Osteoblast (primary cell): ENCODE data around the gene AP1G2. TPM values are rescaled to one million over a fixed set of nuclear protein-coding genes. Genes with fewer than 3 reads are reported as not detected.

Source experiments
- DNase-seq: peaks from one replicate; pipeline ENCODE4 v3.0.0; 2011; ENCODE audit warnings: low spot score, mixed read lengths; ENCODE audit not compliant: insufficient read length; ENCODE audit errors: missing footprints
- H2AFZ ChIP-seq: 2 replicates; pipeline ENCODE4 v1.6.0; 2011; ENCODE audit warnings: mild to moderate bottlenecking, low read length
- H3K27ac ChIP-seq: 2 replicates; pipeline ENCODE4 v1.5.1; 2011; ENCODE audit warnings: mild to moderate bottlenecking, low read depth, low read length, moderate library complexity
- H3K27me3 ChIP-seq: 2 replicates; pipeline ENCODE4 v1.6.0; 2012; ENCODE audit warnings: mild to moderate bottlenecking, control low read depth, inconsistent platforms, low read length, moderate library complexity; ENCODE audit not compliant: insufficient read depth
- H3K36me3 ChIP-seq: 2 replicates; pipeline ENCODE4 v1.5.1; 2011; ENCODE audit warnings: mild to moderate bottlenecking, low read length, control low read depth, moderate library complexity; ENCODE audit not compliant: insufficient read depth
- H3K4me1 ChIP-seq: 2 replicates; pipeline ENCODE4 v1.5.1; 2011; ENCODE audit warnings: mild to moderate bottlenecking, low read length, control low read depth, moderate library complexity; ENCODE audit not compliant: insufficient read depth
- H3K4me2 ChIP-seq: 2 replicates; pipeline ENCODE4 v1.6.0; 2011; ENCODE audit warnings: mild to moderate bottlenecking, low read length; ENCODE audit not compliant: insufficient read depth
- H3K4me3 ChIP-seq: fragments of 200-600 bp; sonication (generic); 3 replicates; pipeline ENCODE4 v1.5.1; 2012; ENCODE audit warnings: mild to moderate bottlenecking, low read length, inconsistent platforms; ENCODE audit not compliant: insufficient read depth
- H3K79me2 ChIP-seq: 2 replicates; pipeline ENCODE4 v1.6.0; 2012; ENCODE audit warnings: mild to moderate bottlenecking, low read length, control low read depth, inconsistent platforms; ENCODE audit not compliant: insufficient read depth
- H3K9me3 ChIP-seq: 2 replicates; pipeline ENCODE4 v1.5.1; 2011; ENCODE audit warnings: low read depth, low read length, control low read depth
- H4K20me1 ChIP-seq: 2 replicates; pipeline ENCODE4 v1.6.0; 2012; ENCODE audit warnings: mild to moderate bottlenecking, low read length, control low read depth; ENCODE audit not compliant: insufficient read depth
- total RNA-seq: library from RNA; depleted of rRNA; stranded (reverse); fragments of >200 nt; gene quantifications from 2 replicates; pipeline ENCODE4 v1.2.3, GENCODE V29; 2012
- TF ChIP-seq, protein P1 (sequence below): IDR thresholded peaks from 2 replicates; pipeline ENCODE4 v1.5.1; 2011; ENCODE audit warnings: mild to moderate bottlenecking, low read depth, low read length, moderate library complexity; ENCODE audit errors: extremely low read depth

AP1G2 gene
- 7.7 and 10.9 TPM in 2 replicates for total RNA-seq

DNA sequence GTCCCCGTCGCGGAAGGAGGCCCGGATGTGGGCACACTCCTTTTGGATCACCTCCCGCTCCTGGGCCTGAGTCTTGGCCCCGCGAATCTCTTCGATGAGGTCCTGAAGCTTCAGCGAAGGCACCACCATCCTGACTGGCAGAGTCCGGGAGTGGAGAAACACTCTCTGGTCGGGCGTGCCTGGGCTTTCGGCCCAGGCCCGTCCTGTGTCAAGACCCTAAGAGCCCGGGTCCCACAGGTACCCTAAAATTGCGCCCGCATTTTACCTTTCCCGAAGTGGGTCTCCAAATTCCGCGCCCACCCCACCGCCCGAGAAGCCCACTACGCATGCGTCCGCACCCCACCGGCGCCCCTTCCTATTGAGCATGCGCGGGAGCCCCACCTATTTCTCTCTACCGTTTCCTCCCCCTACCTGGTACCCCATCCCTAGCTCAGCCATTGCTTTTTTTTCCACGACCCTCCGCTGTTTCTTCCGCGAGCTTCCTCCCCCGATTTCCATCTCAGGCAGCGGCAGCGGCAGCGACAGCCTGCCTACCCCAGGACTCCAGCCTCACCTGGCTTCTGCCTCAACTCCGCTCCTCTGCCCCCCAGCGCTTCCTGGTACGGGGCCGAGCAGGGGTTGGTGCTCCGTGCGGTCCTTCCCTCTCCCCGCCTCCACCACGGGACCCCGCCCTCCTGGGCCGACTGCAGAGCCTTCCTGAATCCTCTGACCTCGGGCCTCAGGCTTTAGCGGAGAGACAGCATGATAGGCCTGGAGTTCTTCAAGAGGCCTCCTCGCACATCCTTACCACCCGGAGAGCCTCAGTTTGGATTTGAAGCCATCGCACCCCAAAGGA lies at the start of gene AP1G2:
Gene AP1G2, minus strand, starts transcription at position 606 of the 835 bp plus-strand sequence. Its CDS starts 477 bp downstream, at position 129.
- Histone ChIP-seq H4K20me1 (peaks cover 3% of the 10 kb centered on the region), H3K27ac (no peak within 1 kb of the TSS), H3K27me3 (peaks cover 17% of the 10 kb centered on the region), H3K4me1 (peaks cover 12% of the 10 kb centered on the region), H3K79me2 (no peaks in the 10 kb centered on the region), H2AFZ (peak within 1 kb of the TSS; percentile 92), H3K36me3 (no peaks in the 10 kb centered on the region), H3K9me3 (no peaks in the 10 kb centered on the region), H3K4me2 (peak within 1 kb of the TSS; percentile 92), H3K4me3 (peak within 1 kb of the TSS; percentile 78)
- TF ChIP-seq, protein P1, sequence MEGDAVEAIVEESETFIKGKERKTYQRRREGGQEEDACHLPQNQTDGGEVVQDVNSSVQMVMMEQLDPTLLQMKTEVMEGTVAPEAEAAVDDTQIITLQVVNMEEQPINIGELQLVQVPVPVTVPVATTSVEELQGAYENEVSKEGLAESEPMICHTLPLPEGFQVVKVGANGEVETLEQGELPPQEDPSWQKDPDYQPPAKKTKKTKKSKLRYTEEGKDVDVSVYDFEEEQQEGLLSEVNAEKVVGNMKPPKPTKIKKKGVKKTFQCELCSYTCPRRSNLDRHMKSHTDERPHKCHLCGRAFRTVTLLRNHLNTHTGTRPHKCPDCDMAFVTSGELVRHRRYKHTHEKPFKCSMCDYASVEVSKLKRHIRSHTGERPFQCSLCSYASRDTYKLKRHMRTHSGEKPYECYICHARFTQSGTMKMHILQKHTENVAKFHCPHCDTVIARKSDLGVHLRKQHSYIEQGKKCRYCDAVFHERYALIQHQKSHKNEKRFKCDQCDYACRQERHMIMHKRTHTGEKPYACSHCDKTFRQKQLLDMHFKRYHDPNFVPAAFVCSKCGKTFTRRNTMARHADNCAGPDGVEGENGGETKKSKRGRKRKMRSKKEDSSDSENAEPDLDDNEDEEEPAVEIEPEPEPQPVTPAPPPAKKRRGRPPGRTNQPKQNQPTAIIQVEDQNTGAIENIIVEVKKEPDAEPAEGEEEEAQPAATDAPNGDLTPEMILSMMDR, result no peak
- peak; percentile 86 for DNase-seq

DNA sequence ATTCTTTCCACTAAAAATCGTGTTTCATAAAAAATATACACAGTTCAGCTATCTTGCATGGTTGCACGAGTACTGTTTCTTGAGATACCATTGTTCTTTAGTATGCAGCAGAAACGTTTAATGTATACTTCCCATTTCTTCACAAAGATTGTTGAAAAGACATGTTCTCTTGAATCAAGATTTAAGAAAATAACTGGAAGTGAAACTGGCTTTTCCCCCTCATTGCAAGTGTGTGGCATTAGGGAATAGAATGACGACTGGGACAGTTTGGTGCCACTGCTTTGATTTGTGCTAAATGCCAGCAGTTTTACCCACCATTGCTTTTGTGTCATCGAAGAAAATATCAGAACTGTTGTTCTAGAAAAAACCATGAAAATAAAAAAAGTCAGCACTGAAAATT lies 48.3 kb upstream of the AP1G2 start:
- DNase-seq, result no peak
- H3K27ac ChIP-seq, result no peak overlapping the region
- no peaks in the 10 kb centered on the region for H3K36me3 ChIP-seq
- H3K4me1 ChIP-seq, result no peaks in the 10 kb centered on the region
- no peak overlapping the region for H3K4me2 ChIP-seq
- TF ChIP-seq, protein P1, result no peak
- H4K20me1 ChIP-seq, result no peaks in the 10 kb centered on the region
- H3K27me3 ChIP-seq, result peaks cover 10% of the 10 kb centered on the region
- H2AFZ ChIP-seq, result no peak overlapping the region
- H3K4me3 ChIP-seq, result no peak overlapping the region
- H3K79me2 ChIP-seq, result no peaks in the 10 kb centered on the region
- H3K9me3 ChIP-seq, result no peaks in the 10 kb centered on the region

DNA sequence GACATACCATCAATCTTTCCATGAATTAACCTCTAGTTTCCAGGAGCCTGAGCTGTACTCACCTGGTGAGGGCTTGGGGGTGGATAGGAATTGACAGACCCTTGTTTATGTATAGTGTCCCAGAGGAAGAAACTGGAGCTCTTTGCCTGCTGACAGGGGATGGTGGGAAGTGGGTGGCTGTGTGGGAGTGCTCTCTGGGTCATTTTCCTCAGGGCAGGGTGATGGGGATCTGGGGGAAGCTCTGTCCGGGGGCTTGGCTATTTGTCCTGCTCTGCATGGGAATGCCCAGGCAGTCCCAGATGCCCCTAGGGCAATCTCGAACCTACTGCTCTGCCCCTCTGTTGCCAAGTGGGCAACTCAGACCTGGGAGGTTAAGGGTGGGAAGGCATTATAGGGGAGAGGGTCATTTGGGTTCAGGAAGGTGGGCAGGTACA lies 46.8 kb upstream of the AP1G2 start:
- no peaks in the 10 kb centered on the region for H3K36me3 ChIP-seq
- no peak for DNase-seq
- H3K4me2 ChIP-seq, result no peak overlapping the region
- no peaks in the 10 kb centered on the region for H3K4me1 ChIP-seq
- H3K4me3 ChIP-seq, result no peak overlapping the region
- H2AFZ ChIP-seq, result no peak overlapping the region
- H4K20me1 ChIP-seq, result no peaks in the 10 kb centered on the region
- no peaks in the 10 kb centered on the region for H3K9me3 ChIP-seq
- H3K27ac ChIP-seq, result no peak overlapping the region
- TF ChIP-seq, protein P1, result no peak
- peaks cover 13% of the 10 kb centered on the region for H3K27me3 ChIP-seq
- H3K79me2 ChIP-seq, result no peaks in the 10 kb centered on the region

DNA sequence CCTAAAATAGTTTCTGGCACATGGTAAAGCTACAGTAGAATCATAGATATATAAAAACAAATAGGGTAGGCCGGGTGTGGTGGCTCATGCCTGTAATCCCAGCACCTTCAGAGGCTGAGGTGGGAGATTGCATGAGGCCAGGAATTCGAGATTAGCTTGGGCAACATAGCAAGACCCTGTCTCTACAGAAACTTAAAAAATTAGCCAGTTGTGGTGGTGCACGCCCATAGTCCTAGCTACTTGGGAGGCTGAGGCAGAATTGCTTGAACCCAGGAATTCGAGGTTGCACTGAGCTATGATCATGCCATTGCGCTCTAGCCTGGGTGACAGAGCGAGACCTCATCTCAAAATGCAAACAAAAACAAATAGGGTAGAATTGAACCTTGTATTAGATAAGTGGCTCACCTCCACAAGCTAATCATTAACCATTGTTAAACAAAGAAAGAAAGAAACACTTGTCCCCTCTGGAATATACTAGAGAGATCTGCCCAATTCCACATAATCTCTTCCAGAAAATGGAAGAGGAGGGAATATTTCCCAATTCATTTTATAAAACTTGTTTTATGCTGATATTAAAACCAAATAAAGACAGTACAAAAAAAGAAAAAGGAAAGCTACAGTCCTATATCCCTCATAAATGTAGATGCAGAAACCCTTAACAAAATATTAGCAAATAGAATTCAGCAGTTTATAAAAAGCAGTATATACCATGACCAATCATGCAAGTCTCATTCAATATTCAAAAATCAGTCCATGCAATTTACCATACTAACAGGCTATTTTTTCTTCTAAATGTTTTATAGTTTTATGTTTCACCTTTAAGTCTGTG lies 45.9 kb upstream of the AP1G2 start:
- Histone ChIP-seq H3K4me3 (no peak overlapping the region), H3K4me1 (no peaks in the 10 kb centered on the region), H3K27ac (no peak overlapping the region), H3K9me3 (no peaks in the 10 kb centered on the region), H3K79me2 (no peaks in the 10 kb centered on the region), H4K20me1 (no peaks in the 10 kb centered on the region), H3K4me2 (no peak overlapping the region), H3K27me3 (peaks cover 13% of the 10 kb centered on the region), H2AFZ (no peak overlapping the region), H3K36me3 (no peaks in the 10 kb centered on the region)
- no peak for DNase-seq
- TF ChIP-seq, protein P1, result no peak
